GM19328 (cell line): ENCODE results near the gene RNF149.

Experiments
- ATAC-seq: cut with Tn5 transposase; IDR thresholded peaks from one replicate; pipeline ENCODE4 v1.9.1; 2021; ENCODE audit warnings: mild to moderate bottlenecking, moderate library complexity; ENCODE audit not compliant: unreplicated experiment

The RNF149 gene

DNA sequence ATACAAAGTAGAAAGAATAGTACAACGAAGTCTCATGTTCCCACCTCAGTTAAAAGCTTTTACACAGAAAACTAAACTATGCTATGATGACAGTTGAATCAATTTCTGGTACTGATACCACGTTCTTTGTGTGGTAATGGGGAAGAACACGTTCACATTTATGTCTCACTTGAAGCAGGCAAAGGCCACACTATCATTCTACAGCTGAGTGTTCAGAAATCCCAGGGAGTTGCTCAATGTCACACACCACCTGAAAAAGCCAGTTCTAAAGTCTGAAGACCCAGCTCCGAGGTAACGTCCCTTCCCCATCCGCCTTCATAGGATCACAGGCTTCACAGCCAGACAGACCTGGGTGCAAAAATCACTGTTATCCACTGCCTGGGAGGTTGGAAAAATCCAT, 8.9 kb downstream of the RNF149 start:
- ATAC-seq = no peak

DNA sequence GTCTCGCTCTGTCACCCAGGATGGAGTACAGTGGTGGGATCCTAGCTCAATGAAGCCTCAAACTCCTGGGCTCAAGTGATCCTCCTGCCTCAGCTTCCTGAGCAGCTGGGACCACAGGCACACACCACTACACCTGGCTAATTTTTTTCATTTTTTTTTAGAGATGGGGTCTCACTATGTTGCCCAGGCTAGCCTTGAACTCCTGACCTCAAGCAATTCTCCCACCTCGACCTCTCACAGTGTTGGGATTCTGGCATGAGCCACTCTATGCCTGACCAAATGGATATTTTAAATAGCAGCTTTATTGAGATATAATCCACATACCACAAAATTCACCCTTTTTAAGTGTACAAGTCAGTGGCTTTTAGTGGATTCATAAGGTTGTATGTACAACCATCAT, 11.1 kb downstream of the RNF149 start:
- ATAC-seq = no peak

DNA sequence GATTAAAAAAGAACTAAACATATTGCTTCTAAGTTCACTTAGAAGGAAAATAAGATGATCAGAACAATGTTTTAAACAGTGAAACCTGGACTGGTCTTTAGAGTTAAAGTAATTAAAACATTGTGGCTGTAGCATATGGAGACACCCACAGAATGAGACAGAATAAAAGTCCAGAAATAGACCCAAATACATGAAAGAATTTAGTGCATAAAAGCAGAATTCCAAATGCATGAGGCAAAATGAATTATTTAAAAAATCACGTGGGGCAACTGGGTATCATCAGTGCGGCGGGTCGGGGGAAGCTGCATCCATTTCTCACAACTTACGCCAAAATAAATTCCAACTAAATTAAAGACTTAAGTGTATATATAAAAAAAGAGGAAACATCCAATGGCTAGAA, 12.1 kb downstream of the RNF149 start:
- no peak for ATAC-seq

DNA sequence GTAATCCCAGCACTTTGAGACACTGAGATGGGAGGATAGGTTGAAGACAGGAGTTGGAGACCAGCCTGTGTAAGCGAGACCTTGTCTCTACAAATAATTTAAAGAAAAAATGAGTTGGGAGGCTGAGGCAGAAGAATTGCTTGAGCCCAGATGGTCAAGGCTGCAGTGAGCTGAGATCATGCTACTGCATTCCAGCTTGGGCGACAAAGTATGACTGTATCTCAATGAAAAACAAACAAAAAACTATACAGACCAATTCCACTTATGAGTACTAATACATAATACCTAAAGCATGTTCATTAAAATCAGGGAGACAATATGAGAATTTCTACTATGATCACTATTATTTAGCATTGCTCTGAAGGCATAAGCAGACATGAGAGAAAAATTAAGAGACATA, 12.6 kb downstream of the RNF149 start:
- no peak for ATAC-seq

DNA sequence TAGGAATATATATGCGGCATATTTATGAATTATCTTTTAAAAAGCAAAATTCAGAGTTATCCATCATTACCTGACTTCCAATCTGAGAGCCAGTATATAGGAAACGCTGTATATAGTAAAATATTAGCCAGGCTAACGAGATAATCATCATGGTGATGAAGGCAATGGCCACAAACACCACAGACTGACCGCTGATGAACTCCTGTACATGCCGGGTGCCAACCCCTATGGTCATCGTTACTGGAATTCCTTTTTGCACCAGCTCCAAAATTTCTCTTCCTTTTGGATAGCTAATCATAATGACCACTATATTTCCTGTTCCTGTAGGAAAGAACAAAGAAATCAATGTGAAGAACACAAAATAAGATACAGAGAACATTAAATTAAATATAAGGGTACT, 13.6 kb downstream of the RNF149 start:
- ATAC-seq = no peak

DNA sequence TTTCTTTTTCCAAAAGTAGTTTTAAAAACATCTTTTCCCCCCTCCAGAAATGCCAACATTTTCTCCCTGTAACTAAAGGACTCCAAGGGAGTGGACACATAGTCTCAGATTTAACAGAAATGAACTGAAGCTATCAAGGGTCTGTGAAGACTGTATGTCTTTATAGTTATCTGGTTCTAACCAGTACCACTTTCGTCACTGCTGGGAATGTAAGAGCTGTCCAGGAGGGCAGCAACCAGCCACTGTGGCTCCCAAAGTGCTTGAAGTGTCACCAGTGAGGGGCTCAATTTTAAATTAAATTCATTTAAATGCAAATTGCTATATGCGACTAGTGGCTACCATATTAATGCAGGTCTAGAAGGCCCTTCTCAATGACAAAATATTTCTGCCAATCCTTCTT, 15.0 kb downstream of the RNF149 start:
- no peak for ATAC-seq

DNA sequence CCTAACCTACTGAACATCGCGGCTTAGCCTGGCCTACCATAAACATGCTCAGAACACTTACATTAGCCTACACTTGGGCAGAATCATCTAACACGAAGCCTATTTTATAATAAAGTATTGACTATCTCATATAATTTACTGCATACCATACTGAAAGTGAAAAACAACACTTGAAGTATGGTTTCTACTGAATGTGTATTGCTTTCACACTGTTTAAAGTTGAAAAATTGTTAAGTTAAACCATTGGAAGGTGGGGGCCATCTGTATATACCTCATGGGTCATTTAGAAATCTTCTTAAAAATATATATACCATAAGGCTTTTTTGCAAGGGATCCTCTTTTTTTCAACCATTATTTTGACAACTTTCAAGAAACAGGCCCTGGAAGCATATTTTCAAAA, 16.5 kb downstream of the RNF149 start:
- ATAC-seq = no peak

DNA sequence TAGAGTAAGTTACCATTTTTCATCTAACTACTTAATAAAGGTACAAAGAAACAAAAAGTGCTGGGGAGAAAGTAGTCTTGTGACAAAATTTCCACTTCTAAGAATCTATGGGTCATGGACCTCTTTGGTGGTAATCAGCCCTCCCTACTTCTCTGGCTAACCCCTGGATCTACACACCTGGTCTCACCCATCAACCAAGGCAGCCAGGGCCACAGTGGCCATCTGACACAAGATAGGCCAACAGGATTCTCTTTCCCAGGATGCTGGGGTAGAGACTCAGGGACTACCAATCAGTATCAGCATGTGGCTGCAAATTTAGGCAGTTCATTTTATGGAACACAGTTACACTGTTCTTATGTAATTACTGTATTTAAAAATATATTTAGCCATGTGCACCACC, 17.8 kb downstream of the RNF149 start:
- no peak for ATAC-seq

DNA sequence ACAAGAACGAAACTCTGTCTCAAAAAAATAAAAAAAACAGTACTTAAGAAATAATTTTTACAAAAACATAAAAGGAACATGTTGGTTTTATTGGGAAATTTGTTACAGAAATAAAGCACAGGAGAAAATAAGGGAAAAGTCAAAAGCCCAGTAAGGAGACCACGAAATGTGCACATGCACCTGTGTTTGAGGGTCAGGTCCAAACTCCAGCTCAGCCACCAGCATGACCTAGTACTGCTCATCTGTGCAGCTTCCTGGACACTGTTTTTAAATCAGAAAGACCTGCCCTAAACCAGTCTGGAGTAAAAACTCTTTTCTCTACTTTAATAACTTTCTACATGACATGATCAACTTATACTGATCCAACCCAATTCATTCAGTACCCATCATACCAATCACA, 21.2 kb downstream of the RNF149 start:
- no peak for ATAC-seq

DNA sequence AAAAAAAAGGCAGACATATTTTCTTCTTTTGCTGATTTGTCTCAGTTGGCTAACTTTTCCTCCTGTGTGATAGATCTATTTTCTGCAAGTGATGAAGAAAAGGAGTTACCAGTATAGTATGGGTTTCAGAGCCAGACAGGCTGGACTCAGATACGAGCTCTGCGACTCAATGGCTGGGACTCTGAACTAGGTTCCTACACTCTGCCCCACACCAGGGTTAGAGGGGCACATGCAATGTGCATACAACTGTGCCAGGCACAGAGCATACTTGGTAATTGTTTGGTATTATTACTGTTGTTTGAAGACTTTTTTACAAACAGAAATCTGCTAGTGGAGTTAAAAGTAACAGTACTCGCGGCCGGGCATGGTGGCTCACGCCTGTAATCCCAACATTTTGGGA, 21.8 kb downstream of the RNF149 start:
- no peak for ATAC-seq

DNA sequence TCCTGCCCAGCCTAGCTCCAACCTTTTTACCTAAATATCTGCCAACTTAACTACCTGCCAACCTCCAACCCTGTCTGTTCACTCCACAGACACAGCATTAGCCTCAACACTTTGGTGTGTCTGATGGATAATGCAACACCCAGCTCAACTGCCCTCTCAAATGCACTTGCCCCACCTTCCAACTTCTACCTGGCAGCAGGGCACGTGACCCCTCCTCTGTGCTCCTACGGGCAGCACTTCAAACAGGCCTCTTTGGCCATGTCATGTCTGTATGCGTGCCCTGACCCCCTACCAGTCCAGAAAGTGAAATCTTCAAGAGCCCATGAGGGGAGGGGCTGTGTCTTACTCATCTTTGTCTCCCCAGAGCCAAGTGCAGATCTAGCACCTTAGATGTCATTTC, 25.5 kb downstream of the RNF149 start:
- no peak for ATAC-seq

DNA sequence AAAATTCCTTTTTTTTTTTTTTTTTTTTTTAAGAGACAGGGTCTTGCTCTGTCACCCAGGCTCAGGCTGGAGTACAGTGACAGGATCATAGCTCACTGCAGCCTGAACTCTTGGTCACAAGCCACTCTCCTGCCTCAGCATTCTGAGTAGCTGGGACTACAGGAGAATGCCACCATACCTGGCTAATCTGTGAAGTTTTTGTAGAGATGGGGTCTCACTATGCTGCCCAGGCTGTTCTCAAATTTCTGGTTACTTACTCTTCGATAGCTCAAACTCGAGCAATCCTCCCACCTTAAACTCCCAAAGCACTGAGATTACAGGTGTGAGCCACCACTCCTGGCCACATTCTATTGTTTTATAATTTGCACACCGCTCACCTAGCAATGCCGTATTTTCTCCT, 27.0 kb downstream of the RNF149 start:
- no peak for ATAC-seq

DNA sequence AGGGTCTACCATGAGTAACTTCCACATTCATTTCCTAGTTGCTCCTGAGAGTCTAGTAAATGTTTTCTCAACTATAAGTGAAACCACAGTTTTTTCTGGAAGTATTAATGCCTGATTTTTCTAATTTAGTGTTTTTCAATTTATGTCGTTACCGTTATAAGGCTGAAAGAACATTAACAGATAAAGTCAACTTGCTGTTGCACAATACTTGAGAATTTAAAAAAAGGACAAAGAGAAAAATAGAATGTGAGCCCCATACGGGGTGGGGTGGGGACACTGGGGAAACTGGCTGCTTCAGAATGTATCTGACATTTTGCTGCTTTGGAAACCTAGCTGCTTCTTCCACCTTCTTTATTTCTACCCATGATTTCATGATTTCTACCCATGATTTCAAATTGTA, 29.6 kb downstream of the RNF149 start:
- no peak for ATAC-seq

DNA sequence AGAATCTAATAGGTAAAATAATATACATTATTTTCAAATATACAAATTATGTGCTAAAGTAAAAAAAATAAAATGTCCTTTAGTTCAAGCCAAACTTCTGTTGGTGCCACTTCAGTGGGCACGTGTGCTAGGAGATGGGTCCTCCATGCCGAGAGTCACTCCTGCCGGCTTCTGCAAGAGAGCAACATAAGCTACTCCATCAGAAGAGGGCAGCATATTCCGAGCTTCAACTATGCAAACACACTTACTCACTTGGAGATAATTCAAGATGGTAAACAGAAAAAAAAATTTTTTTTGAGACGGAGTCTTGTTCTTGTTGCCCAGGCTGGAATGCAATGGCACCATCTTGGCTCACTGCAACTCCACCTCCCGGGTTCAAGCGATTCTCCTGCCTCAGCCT, 31.4 kb downstream of the RNF149 start:
- ATAC-seq = no peak

DNA sequence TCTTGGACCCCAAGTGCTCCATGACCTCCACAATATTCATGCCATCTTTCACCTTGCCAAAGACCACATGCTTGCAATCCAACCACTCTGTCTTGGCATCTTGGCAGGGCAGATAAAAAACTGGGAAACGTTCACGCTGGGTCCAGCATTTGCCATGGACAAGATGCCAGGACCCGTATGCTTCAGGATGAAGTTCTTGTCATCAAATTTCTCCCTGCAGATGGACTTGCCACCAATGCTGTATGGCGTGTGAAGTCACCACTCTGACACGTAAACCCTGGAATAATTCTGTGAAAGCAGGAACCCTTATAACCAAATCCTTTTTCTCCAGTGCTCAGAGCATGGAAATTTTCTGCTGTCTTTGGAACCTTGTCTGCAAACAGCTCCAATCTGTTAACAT, 34.4 kb downstream of the RNF149 start:
- no peak for ATAC-seq

DNA sequence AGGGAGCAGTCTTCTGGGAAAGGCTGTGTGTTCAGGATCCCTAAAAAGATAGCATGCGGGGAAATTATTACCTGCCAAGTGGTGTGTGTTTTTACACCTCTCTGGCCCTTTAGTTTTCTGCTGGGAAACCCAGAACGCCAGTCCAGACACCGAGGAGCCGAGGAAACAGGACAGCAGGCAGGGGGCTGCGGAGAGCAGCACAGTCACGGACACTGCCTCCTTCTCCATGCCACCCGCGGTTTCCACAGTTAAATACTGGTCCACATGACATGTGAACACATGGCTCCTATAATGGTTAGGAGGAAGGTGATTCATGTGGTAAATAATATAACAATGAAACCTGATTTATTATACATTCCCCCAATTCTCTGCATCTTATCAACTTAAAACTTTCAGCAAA, 35.4 kb downstream of the RNF149 start:
- ATAC-seq = no peak

DNA sequence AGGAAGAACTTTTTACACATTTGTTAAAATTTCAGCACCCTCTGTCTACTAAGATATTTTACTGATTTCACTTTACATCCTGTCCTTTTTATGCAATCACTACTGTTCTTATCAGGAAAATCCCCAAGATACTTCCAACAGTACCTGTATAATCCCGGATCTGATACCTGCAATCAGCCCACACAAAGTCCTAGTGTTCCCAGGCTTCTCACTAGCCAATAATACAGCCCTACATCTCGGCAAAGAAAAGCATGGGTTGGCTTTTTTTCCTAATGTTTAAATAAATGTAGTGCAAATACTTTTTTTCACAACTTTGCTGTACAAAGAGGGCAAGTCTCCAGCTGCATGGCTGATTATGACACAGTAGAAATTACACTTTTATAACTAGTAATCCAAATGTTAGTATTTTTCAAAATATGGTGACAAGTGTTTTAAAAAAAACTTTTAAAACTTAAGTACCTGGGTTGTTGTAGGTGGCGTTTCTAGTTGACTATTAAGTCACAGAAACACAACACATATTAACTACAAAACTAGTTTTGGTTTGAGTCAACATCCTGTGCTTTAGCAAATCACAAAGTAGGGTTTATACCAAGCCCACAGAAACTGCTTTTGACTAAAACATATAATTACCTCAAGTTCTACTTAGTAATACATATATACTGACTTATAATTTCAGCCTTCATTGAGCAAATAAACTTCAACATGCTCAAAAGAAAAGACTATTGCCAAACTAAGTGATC, 36.3 kb downstream of the RNF149 start:
- ATAC-seq = peak; percentile 81

DNA sequence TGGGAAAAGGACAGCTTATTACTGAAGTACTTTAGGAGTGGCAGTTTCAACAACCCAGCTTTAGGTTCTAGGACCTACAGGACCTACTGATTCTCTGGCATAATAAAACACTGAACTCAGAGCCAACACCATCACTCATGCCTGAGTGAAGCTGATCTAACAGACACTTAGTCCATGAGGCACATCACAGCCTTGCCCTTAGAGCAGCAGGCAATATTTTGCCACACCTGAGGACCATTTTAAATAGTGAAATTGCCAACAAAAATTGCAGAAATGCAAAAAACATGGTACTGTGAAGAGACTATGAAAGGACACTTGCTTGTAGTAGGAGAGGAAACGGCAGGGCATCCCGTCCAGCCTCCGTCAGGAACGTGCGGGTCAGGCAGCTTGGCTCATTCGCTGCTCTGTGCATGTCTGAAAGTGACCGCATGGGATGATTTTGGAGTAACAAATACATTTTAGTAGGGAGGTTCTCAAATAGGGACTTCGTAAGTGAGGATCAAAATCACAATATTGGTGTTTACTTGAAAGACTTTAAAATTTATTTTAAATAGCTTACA, 37.7 kb downstream of the RNF149 start:
- ATAC-seq = no peak

DNA sequence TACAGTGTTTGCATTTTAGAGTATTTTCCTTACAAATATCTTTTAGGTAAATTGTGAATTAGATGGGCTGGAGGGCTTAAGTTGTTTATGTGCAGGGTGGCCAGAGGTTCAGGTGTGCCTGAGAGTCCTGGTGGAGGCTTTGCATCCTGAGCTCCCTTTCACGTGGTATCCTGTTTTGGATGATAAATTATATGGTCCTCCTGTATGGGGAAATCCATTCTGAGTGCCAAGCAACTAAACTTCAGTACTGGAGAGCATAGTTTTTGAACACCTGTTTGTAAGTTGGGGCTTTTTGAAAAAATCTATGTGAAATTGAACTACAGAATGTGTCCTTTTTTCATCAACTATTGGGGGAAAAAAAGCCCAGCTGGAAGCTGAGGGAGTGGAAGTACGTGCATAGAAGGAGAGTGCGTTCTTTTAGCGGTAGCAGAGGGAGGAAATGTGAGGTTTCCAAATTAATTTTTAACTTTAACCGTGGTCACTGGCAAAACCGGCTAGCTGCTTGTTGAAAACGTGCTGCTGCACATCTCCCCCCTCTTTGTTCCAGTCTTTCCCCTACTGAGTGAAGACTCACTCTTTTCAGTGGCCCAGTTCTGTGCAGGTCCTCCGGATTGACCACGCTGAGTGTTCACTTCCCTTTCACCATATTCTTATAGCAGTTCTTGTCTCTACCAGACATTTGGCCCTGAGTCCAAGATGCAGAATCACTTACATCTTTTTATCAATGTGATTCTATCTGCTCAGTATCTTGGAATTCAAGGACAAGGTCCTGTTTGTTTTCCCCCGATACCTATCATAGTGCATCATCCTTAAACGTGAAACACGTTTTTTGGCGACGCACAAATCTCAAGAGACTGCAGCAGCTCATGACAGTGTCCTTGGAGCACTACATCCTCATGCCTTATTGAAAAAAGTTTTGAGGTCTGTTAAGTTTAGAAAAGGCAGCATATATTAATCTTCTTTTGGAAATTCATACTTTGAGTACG, 40.5 kb downstream of the RNF149 start:
- ATAC-seq = no peak

DNA sequence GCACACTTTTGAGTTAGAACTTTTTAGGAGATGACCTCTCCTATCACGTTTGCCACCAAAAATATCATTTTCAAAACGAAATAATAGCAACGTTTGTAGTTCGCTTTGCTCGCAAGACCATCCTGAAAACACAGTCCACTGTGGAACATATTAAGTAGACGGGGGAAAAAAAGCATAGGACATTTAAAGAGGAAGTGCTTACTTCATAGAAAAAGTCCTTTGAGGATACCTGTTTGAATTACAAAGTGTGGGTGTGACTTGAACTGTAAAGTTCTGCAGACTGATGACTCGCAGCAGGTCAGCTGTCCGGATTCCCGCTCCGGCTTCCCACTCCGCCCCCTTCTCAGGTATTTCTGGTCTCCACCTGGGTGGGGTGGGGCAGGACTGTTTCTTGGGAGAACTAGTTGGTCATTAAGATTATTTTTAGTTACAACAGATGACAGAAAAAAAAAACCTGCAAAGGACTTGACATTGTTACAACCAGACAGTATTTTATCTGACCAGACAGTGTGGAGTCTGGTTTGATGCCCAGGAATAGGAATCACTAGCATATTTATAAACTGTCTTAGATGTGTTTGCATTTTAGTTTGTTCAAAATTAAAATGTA, 42.5 kb downstream of the RNF149 start:
- ATAC-seq = no peak

DNA sequence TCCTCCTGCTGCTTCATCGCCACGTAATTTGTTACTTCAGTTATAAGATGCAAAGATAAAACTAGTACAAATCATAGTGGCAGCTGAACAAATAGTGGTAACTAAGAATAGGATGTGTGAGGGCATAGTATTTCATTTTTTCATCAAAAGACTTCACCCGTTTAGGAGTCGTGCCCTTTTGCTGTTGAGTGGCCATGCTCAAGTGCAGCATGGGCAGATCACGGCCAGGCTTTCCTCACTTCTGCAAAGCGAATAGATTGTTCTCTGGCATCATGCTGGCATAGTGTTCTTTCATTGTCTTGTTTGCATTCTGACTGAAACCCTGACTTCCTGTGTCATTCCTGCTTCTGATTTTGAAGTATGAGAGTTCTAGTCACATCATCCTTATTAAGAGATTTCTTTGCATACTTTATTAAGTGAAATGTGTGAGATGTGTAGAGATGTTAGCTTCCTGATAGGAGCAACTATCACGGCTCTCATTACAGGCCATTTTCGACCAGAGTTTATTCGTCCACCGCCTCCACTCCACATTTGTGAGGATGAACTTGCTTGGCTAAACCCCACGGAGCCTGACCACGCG, 44.1 kb downstream of the RNF149 start:
- ATAC-seq = no peak
